ENCODE measurements around the gene MYO7A.

Gene MYO7A

GRCh38 chr11:77129069-77129841 is 1.2 kb downstream of the MYO7A start:
- DNase-seq (ENCODE audit: insufficient read length, low spot score): no peak
- TF ChIP-seq CTCF (IDR thresholded peaks at IDR 0.05; ENCODE audit: insufficient read depth, missing control alignments): no peak
- no peak for FAIRE-seq

DNA sequence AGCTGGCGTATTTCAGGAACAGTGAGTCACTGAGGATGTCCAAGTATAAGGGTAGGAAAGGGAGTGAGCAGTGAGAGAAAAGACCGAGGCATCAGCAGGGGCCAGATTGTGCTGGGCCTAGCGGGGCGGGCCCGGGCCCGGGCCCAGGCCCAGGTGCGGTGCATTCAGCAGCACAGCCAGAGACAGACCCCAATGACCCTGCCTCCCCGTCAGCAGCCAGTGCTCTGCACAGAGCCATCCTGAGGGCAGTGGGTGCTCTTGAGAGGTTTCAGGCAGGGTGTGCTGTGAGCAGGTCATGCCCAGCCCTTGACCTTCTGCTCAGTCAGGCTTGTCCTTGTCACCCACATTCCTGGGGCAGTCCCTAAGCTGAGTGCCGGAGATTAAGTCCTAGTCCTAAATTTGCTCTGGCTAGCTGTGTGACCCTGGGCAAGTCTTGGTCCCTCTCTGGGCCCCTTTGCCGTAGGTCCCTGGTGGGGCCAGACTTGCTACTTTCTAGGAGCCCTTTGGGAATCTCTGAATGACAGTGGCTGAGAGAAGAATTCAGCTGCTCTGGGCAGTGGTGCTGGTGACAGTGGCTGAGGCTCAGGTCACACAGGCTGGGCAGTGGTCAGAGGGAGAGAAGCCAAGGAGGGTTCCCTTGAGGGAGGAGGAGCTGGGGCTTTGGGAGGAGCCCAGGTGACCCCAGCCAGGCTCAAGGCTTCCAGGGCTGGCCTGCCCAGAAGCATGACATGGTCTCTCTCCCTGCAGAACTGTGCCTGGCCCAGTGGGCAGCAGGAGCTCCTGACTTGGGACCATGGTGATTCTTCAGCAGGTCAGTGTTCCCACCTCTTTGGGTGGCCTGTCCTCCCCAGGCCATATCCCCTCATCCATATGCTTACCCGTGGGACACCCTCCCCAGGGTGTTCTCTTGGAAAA is 2.1 kb downstream of the MYO7A start:
- DNase-seq (ENCODE audit: insufficient read length, low spot score) (no peak), FAIRE-seq (no peak)
- no peak for TF ChIP-seq CTCF (IDR thresholded peaks at IDR 0.05; ENCODE audit: insufficient read depth, missing control alignments)

GRCh38 chr11:77130763-77131513 is 2.9 kb downstream of the MYO7A start:
- DNase-seq (ENCODE audit: insufficient read length, low spot score) (no peak), FAIRE-seq (no peak)
- TF ChIP-seq CTCF (IDR thresholded peaks at IDR 0.05; ENCODE audit: insufficient read depth, missing control alignments): no peak

GRCh38 chr11:77131560-77131959 is 3.5 kb downstream of the MYO7A start:
- DNase-seq (ENCODE audit: insufficient read length, low spot score): no peak
- no peak for FAIRE-seq
- no peak for TF ChIP-seq CTCF (IDR thresholded peaks at IDR 0.05; ENCODE audit: insufficient read depth, missing control alignments)

DNA sequence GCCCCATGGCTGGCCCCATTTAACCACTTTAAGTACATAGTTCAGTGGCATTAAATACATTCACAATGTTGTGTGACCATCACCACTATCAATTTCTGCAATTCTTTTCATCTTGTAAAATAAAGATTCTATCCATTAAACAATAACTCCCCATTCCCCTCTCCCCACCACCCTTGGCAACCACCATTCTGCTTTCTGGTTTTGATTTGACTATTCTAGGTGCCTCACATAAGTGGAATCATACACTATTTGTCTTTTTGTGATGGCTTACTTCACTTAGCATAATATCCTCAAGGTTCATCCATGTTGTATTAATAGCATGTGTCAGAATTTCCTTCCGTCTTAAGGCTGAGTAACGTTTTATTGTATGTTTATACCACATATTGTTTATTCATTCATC is 7.0 kb downstream of the MYO7A start:
- FAIRE-seq: no peak
- DNase-seq (ENCODE audit: insufficient read length, low spot score): no peak
- no peak for TF ChIP-seq CTCF (IDR thresholded peaks at IDR 0.05; ENCODE audit: insufficient read depth, missing control alignments)

DNA sequence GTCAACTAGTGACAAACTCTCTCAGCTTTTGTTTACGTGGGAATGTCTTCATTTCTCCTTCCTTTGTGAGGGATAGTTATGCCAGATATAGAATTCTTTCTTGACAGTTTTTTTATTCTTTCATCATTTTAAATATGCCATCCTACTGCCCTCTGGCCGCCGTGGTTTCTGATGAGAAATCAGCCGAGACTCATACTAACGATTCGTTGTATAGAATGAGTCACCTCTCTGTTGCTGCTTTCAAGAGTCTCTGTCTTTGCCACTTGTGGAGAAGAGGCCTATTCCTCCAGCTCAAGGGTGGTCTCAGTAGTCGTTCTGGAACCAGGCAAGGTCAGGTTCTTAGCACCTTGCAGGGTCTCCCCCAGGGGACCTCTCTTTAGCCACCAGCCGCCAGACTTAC is 8.0 kb downstream of the MYO7A start:
- no peak for DNase-seq (ENCODE audit: insufficient read length, low spot score)
- FAIRE-seq: no peak
- TF ChIP-seq CTCF (IDR thresholded peaks at IDR 0.05; ENCODE audit: insufficient read depth, missing control alignments): no peak

All from D721Med (cell line).